ENCODE measurements around the gene BICD2.
"Not testable (repeated sequence)": the region's sequence is repeated elsewhere in the genome, so short reads cannot be mapped to it uniquely, and the experiment has no call there.

BICD2 gene

DNA sequence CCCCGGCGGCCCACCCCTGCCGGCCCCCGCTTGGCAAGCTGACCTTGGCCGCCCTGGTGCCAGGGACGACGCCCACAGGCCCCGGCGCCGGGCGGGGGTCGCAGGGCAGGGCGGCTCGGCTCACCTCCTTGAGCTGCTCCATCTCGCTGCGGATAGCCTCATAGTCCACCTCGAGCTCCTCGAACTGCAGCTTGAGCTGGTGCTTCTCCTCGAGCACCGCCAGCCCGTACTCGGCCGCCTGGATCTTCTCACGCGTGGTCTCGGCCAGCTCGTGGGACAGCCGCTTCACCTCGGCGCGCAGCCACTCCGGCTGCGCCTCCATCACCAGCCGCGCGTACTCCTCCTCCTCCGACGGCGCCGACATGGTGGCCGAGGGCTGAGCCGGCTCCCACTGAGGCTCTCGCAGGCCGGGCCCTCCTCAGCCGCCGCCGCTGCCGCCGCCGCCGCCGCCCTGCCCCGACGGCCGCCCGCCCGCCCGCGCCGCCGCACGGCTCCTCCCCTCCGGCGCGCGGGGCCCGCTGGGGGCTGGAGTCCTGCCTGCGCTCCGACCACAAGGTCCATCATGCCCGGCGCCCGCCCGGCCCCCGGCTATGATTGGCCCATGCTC, at the start of gene BICD2:
Gene BICD2, minus strand, starts transcription at position 453 of the 607 bp plus-strand sequence. Its CDS starts 89 bp downstream, at position 364.
- no peak for TF ChIP-seq ZNF274 (IDR thresholded peaks at IDR 0.05; ENCODE audit: low read depth, low read length)
- H3K4me3 ChIP-seq (ENCODE audit: low read length) = peak within 1 kb of the TSS; percentile 97

DNA sequence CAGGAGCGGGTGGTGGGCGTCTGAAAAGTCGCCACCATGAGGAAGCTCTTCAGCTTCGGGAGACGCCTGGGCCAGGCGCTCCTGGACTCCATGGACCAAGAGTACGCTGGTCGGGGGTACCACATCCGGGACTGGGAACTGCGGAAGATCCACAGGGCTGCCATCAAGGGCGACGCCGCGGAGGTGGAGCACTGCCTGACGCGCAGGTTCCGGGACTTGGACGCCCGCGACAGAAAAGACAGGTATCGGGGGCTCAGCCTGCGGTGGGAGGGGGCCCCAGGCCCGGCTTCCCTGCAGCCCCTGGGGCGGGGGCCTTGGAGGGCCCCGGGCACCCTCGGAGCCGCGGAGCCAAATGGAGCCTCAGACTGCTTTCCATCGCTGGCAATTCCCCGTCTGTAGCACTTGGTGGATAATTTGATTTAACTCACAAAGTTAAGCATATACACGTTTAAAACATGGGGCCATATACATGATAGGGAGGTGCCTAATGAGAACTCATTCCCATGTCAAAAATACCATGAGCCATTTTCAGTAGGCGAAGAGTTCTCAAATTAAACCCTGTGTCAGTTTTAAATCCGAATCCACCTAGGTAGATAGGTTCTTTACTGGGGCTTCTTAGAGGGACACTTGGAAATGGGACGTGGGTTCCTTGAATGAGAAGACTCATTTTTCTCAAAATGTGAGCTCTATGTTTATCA, 45.1 kb upstream of the BICD2 start:
- H3K4me3 ChIP-seq (ENCODE audit: low read length) = not testable (repeated sequence)

DNA sequence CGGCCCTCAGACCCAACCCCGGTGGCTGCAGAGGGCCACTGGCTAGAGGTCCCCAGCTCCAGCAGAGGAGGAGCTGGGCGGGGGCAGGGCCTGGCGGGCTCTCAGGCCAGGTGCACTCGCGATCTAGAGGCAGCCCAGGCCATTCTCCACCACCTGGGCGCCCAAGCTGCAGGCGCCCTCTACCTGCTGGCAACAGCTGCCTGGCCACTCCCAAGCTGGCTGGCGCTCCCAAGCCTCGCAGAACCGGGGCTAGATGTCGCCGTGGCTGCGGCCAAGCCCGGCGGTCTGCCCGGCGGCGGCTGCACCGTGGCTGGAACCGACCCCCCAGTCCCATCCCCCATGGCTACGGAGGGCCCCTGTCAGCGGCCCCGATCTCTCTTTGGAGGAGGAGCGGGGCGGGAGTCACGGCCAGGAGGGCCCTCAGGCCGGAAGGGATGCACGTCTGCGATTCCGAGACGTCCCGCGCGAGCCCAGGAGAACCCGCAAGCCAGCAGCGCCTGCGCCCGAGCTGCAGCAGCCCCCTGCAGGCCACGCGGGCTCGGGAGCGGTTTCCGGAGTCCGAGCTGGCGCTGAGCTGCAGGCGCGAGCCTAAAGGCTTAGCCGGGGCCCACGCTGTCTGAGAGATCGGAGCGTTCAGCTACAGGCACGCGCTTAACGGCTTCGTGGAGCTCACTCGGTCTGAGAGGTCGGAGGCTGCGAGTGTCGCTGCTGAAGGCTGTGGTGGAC, 44.3 kb upstream of the BICD2 start:
- H3K4me3 ChIP-seq (ENCODE audit: low read length) = no peak overlapping the region; the same call in 1 of the 2 replicates
- TF ChIP-seq ZNF274 (IDR thresholded peaks at IDR 0.05; ENCODE audit: low read depth, low read length) = no peak

- no peak overlapping the region for H3K4me3 ChIP-seq (ENCODE audit: low read length)
- no peak for TF ChIP-seq ZNF274 (IDR thresholded peaks at IDR 0.05; ENCODE audit: low read depth, low read length)
These were observed 43.4 kb upstream of the BICD2 start for GRCh38 chr9:92807757-92808725.

DNA sequence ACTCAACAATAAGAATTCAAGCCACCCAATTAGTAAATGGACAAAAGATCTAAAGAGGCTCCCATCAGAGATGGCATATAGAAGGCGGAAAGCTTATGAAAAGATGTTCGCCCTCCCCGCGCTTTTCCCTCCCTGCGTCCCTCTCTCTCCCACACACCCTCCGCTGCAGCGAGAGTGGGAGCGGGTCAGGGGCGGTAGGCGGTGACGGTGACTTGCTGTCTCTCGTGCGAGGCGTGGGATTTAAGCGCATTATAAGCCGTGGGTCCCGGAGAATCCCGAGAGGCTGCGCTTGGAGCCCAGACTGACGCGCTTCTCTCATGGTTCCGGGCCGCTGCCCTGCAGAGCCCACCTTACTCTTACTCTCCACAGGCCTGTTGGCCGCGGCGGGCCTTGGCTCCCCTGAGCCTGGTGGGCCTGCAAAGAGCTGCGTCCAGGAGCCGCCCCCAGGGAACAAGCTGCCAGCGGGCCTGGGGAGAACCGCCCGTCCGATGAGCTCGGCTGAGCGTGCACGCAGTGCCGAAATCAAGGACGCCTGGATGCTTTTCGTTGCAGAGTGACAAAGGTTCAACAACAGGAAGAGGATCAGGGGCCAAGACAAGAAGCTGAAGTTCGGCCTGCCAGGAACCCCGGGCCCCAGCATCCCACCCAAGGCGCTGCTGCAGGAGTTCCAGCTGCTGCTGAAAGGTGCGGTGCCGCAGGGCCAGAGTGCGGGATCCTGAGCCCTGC, 42.6 kb upstream of the BICD2 start:
- no peak overlapping the region for H3K4me3 ChIP-seq (ENCODE audit: low read length)
- TF ChIP-seq ZNF274 (IDR thresholded peaks at IDR 0.05; ENCODE audit: low read depth, low read length) = no peak

DNA sequence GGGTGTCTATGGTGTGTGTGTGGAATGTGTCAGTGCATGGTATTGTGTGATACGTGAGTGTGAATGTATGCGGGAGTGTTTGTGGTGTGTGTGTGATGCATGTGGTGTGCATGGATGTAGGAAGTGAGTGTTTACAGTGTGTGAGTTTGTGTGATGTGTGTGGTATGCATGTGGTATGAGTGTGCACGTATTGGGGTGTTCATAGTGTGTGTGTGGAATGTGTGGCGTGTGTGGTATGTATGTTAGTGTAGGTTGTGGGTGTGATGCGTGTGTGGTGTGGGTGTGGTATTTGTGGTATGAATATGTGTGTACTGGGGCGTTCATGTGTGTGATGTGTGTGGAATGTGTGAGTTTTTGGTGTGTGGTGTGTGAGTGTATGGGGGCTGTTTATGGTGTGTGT, 40.1 kb upstream of the BICD2 start:
- no peak overlapping the region for H3K4me3 ChIP-seq (ENCODE audit: low read length)
- no peak for TF ChIP-seq ZNF274 (IDR thresholded peaks at IDR 0.05; ENCODE audit: low read depth, low read length)

DNA sequence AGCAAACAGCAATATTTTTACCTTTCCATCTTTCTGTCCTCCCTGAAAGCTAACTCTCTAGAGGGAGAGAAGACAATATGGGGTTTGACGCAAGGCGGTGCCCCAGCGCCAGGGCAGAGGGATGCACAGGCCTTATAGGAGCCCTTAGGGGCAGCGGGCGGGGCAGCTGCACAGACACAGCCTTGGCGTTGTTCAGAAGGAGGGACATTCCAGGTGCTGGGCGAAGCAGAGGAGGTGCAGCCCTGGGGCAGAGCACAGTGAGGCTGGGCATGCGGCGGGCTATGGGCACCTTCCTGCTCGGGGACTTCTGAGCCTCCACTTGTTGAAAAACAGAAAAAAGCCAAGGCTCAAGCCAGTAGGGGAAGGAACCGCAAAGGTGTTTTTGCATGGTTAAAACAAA, 33.7 kb upstream of the BICD2 start:
- no peak for TF ChIP-seq ZNF274 (IDR thresholded peaks at IDR 0.05; ENCODE audit: low read depth, low read length)
- no peak overlapping the region for H3K4me3 ChIP-seq (ENCODE audit: low read length)

DNA sequence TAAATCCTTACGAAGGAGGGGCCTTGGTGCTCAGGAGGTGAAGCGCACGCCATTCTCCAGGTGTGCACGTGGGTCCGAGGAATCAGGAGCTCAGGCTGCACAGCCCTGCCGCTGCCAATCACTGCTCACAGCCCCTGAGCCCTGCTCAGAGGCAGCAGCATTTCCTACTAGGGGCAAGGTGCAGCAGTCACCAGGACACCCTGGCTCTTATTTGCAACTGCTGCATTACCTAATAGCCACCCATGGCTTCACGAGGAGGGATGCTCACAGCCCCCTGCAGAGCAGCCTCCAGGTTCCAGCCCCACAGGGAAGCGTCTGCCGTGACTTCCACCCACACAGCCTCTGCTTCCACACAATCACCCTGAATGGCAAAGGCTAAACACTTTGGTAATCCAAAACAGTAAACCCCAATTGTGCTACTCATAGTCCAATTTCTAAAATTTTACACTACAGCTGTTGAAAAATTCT, 31.7 kb upstream of the BICD2 start:
- not testable (repeated sequence) for H3K4me3 ChIP-seq (ENCODE audit: low read length)

DNA sequence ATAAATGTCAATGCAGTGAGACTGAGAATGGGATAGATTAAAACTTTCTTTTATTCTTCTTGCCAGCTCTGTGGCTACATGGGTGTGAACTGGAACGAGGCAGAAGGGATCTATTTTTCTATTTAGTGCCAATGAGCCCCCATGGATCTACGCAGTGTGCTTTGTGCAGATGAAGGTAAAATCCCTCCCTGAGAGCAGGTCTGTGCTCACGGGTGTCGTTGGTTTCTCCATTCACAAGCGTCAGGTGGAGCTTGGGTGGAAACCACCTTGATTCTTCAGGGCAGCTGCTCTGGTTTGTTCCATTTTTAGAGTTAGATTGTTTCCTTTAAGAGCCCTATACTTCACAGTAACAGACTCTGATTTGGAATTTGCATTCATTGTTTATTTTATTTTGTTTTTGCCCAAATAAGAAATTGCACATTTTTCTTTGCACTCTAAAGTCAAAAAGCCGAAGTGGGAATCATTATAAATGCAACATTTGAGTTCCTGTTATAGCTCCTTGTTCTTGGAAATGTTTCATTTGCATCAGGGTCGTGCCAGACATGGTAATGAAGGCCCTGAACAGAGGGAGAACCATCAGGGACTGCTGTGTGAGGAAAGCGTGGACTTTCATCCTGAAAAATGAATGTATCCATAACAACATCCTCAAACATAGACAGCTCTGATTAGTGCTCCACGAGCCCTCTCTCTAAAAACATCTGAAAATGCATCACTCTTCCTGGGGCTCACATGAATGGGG, 31.1 kb upstream of the BICD2 start:
- no peak for TF ChIP-seq ZNF274 (IDR thresholded peaks at IDR 0.05; ENCODE audit: low read depth, low read length)
- H3K4me3 ChIP-seq (ENCODE audit: low read length) = no peak overlapping the region

DNA sequence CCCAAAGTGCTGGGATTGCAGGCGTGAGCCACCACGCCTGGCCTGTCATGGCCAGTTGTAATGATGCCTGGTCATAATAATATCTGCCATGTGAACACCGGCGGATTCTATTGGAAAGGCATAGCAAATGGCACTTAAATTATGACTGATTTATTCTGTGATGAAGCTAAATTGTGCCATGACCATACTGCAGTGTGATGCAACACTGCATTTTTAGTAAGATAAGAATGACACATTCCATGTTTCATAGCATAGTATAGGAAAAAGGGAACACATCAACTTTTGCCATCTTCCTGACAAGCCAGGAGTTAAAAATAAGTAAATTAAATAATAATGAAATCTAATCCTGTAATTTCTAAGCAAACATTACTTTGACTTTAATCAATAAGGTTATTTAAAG, 30.4 kb upstream of the BICD2 start:
- no peak for TF ChIP-seq ZNF274 (IDR thresholded peaks at IDR 0.05; ENCODE audit: low read depth, low read length)

GRCh38 chr9:92794426-92794825, 29.8 kb upstream of the BICD2 start:
- no peak overlapping the region for H3K4me3 ChIP-seq (ENCODE audit: low read length)
- no peak for TF ChIP-seq ZNF274 (IDR thresholded peaks at IDR 0.05; ENCODE audit: low read depth, low read length)

More for the DNA sequence above, 30.4 kb upstream of the BICD2 start:
- H3K4me3 ChIP-seq (ENCODE audit: low read length) = no peak overlapping the region

- no peak for TF ChIP-seq ZNF274 (IDR thresholded peaks at IDR 0.05; ENCODE audit: low read depth, low read length)
- H3K4me3 ChIP-seq (ENCODE audit: low read length) = no peak overlapping the region
These were observed 26.2 kb upstream of the BICD2 start for GRCh38 chr9:92790542-92791527.

All from GM08714 (cell line).